Activated CD4-positive, alpha-beta T cell treated with anti-CD3 and anti-CD28 coated beads, Interleukin-2, amount 10 ng/mL, durations not matched to agents 24 days and 14 days (primary cell): ENCODE measurements around the gene TDRD5. TPM values are rescaled to one million over a fixed set of nuclear protein-coding genes. Genes with fewer than 3 reads are reported as not detected.

Experiments used
- DNase-seq: peaks from one replicate; pipeline ENCODE4 v3.0.0; 2022
- H3K27ac Mint-ChIP-seq: one replicate; pipeline ENCODE4 v1.8.0; 2022; ENCODE audit warnings: mild to moderate bottlenecking, mixed read lengths
- H3K27me3 Mint-ChIP-seq: one replicate; pipeline ENCODE4 v1.8.0; 2022; ENCODE audit warnings: mixed read lengths
- H3K36me3 Mint-ChIP-seq: one replicate; pipeline ENCODE4 v1.8.0; 2022; ENCODE audit warnings: low read depth, mild to moderate bottlenecking, mixed read lengths
- H3K4me1 Mint-ChIP-seq: one replicate; pipeline ENCODE4 v1.8.0; 2021; ENCODE audit warnings: mixed read lengths
- H3K4me3 Mint-ChIP-seq: one replicate; pipeline ENCODE4 v1.8.0; 2022; ENCODE audit warnings: mild to moderate bottlenecking, moderate library complexity, mixed read lengths
- H3K9me3 Mint-ChIP-seq: one replicate; pipeline ENCODE4 v1.8.0; 2021; ENCODE audit warnings: mixed read lengths
- intact Hi-C: fragments of 100-400 bp; cut with micrococcal nuclease; formaldehyde crosslinking; loops from one replicate; pipeline ENCODE4 v1.15.1; 2023
- total RNA-seq: library from RNA; stranded (reverse); gene quantifications from 2 replicates; pipeline ENCODE4 v1.2.3, GENCODE V29; 2022

TDRD5 gene
- not detected in 2 replicates for total RNA-seq

- Mint-ChIP-seq H3K36me3 (no peaks in the 10 kb centered on the region), H3K4me1 (no peaks in the 10 kb centered on the region), H3K27me3 (peaks cover 39% of the 10 kb centered on the region), H3K9me3 (no peaks in the 10 kb centered on the region), H3K4me3 (no peak within 1 kb of the TSS), H3K27ac (no peak within 1 kb of the TSS)
- intact Hi-C loops = no loop called here
- no peak for DNase-seq
These were observed at the start of gene TDRD5 for GRCh38 chr1:179591592-179592580. TSS of gene TDRD5 (plus strand) at chr1:179591832. CDS start at chr1:179592616, 784 bp downstream.

- Mint-ChIP-seq H3K27ac (no peak overlapping the region), H3K4me1 (no peaks in the 10 kb centered on the region), H3K27me3 (no peaks in the 10 kb centered on the region), H3K9me3 (no peaks in the 10 kb centered on the region), H3K36me3 (no peaks in the 10 kb centered on the region), H3K4me3 (no peak overlapping the region)
- DNase-seq = no peak
- intact Hi-C loops = no loop called here
These were observed 46.3 kb upstream of the TDRD5 start for GRCh38 chr1:179545321-179545720.

GRCh38 chr1:179547021-179547535, 44.6 kb upstream of the TDRD5 start:
- Mint-ChIP-seq H3K27me3 (no peaks in the 10 kb centered on the region), H3K36me3 (no peaks in the 10 kb centered on the region), H3K9me3 (no peaks in the 10 kb centered on the region), H3K4me3 (no peak overlapping the region), H3K4me1 (no peaks in the 10 kb centered on the region), H3K27ac (no peak overlapping the region)
- no peak for DNase-seq
- intact Hi-C loops = no loop called here

- intact Hi-C loops = no loop called here
- H3K27ac Mint-ChIP-seq = no peak overlapping the region
- H3K27me3 Mint-ChIP-seq = no peaks in the 10 kb centered on the region
- no peaks in the 10 kb centered on the region for H3K36me3 Mint-ChIP-seq
- H3K4me1 Mint-ChIP-seq = no peaks in the 10 kb centered on the region
- no peaks in the 10 kb centered on the region for H3K9me3 Mint-ChIP-seq
- no peak for DNase-seq
- H3K4me3 Mint-ChIP-seq = no peak overlapping the region
These were observed 42.8 kb upstream of the TDRD5 start for GRCh38 chr1:179548666-179549367.

- intact Hi-C loops = no loop called here
- no peaks in the 10 kb centered on the region for H3K4me1 Mint-ChIP-seq
- no peak for DNase-seq
- no peaks in the 10 kb centered on the region for H3K36me3 Mint-ChIP-seq
- no peak overlapping the region for H3K4me3 Mint-ChIP-seq
- no peak overlapping the region for H3K27ac Mint-ChIP-seq
- H3K9me3 Mint-ChIP-seq = no peaks in the 10 kb centered on the region
- no peaks in the 10 kb centered on the region for H3K27me3 Mint-ChIP-seq
These were observed 42.3 kb upstream of the TDRD5 start for GRCh38 chr1:179549368-179549700.

- H3K4me3 Mint-ChIP-seq = no peak overlapping the region
- H3K4me1 Mint-ChIP-seq = no peaks in the 10 kb centered on the region
- H3K27ac Mint-ChIP-seq = no peak overlapping the region
- DNase-seq = no peak
- no peaks in the 10 kb centered on the region for H3K27me3 Mint-ChIP-seq
- no peaks in the 10 kb centered on the region for H3K36me3 Mint-ChIP-seq
- H3K9me3 Mint-ChIP-seq = no peaks in the 10 kb centered on the region
- intact Hi-C loops = no loop called here
These were observed 40.6 kb upstream of the TDRD5 start for GRCh38 chr1:179550746-179551682.

- no peak overlapping the region for H3K27ac Mint-ChIP-seq
- H3K27me3 Mint-ChIP-seq = peaks cover 2% of the 10 kb centered on the region
- DNase-seq = no peak
- peaks cover 2% of the 10 kb centered on the region for H3K9me3 Mint-ChIP-seq
- intact Hi-C loops = no loop called here
- H3K4me1 Mint-ChIP-seq = no peaks in the 10 kb centered on the region
- no peaks in the 10 kb centered on the region for H3K36me3 Mint-ChIP-seq
- no peak overlapping the region for H3K4me3 Mint-ChIP-seq
These were observed 37.2 kb upstream of the TDRD5 start for GRCh38 chr1:179554427-179554826.

- Mint-ChIP-seq H3K27me3 (peaks cover 2% of the 10 kb centered on the region), H3K4me1 (no peaks in the 10 kb centered on the region), H3K9me3 (peaks cover 2% of the 10 kb centered on the region), H3K36me3 (no peaks in the 10 kb centered on the region), H3K4me3 (no peak overlapping the region), H3K27ac (no peak overlapping the region)
- intact Hi-C loops = no loop called here
- DNase-seq = no peak
These were observed 33.6 kb upstream of the TDRD5 start for GRCh38 chr1:179558078-179558477.

- intact Hi-C loops = no loop called here
- Mint-ChIP-seq H3K27ac (no peak within 1 kb of the TSS), H3K4me1 (peaks cover 2% of the 10 kb centered on the region), H3K27me3 (peaks cover 46% of the 10 kb centered on the region), H3K9me3 (no peaks in the 10 kb centered on the region), H3K36me3 (no peaks in the 10 kb centered on the region), H3K4me3 (no peak within 1 kb of the TSS)
- DNase-seq = no peak
These were observed 15.9 kb upstream of the TDRD5 start, which contains the start of gene NPHS2 for GRCh38 chr1:179575497-179576314. TSS of gene NPHS2 (minus strand) at chr1:179575948. CDS start at chr1:179575864, 84 bp downstream.

GRCh38 chr1:179576509-179576908, 15.1 kb upstream of the TDRD5 start:
- DNase-seq = no peak
- Mint-ChIP-seq H3K36me3 (no peaks in the 10 kb centered on the region), H3K27me3 (peaks cover 46% of the 10 kb centered on the region), H3K4me1 (peaks cover 2% of the 10 kb centered on the region), H3K9me3 (no peaks in the 10 kb centered on the region), H3K4me3 (no peak overlapping the region), H3K27ac (no peak overlapping the region)
- intact Hi-C loops = no loop called here

- intact Hi-C loops = no loop called here
- Mint-ChIP-seq H3K4me1 (no peaks in the 10 kb centered on the region), H3K36me3 (no peaks in the 10 kb centered on the region), H3K4me3 (no peak overlapping the region), H3K27me3 (peaks cover 31% of the 10 kb centered on the region), H3K27ac (no peak overlapping the region), H3K9me3 (no peaks in the 10 kb centered on the region)
- DNase-seq = no peak
These were observed 7.8 kb upstream of the TDRD5 start for GRCh38 chr1:179583771-179584320.

- no peaks in the 10 kb centered on the region for H3K9me3 Mint-ChIP-seq
- H3K36me3 Mint-ChIP-seq = no peaks in the 10 kb centered on the region
- no peak overlapping the region for H3K27ac Mint-ChIP-seq
- no peaks in the 10 kb centered on the region for H3K4me1 Mint-ChIP-seq
- peaks cover 39% of the 10 kb centered on the region for H3K27me3 Mint-ChIP-seq
- no peak for DNase-seq
- intact Hi-C loops = no loop called here
- no peak overlapping the region for H3K4me3 Mint-ChIP-seq
These were observed 5.4 kb upstream of the TDRD5 start for GRCh38 chr1:179586107-179586823.
